ENCODE results near the gene MRS2. TPM values are rescaled to one million over a fixed set of nuclear protein-coding genes. Genes with fewer than 3 reads are reported as not detected.
"Not testable (repeated sequence)": the region's sequence is repeated elsewhere in the genome, so short reads cannot be mapped to it uniquely, and the experiment has no call there.

The MRS2 gene
- total RNA-seq, 1 experiment from 2014 or later, result 9.6 TPM

- no peak overlapping the region for H3K4me3 ChIP-seq
- H3K9me3 ChIP-seq, result no peaks in the 10 kb centered on the region
- peaks cover 35% of the 10 kb centered on the region for H3K36me3 ChIP-seq
- H3K27me3 ChIP-seq, result no peaks in the 10 kb centered on the region
- DNase-seq, result no peak
These were observed 7.9 kb downstream of the MRS2 start for GRCh38 chr6:24410622-24411021.

GRCh38 chr6:24412294-24412693 lies 9.6 kb downstream of the MRS2 start:
- H3K9me3 ChIP-seq, result no peaks in the 10 kb centered on the region
- no peak for DNase-seq
- H3K4me3 ChIP-seq, result no peak overlapping the region
- H3K27me3 ChIP-seq, result no peaks in the 10 kb centered on the region
- H3K36me3 ChIP-seq, result peaks cover 36% of the 10 kb centered on the region

DNA sequence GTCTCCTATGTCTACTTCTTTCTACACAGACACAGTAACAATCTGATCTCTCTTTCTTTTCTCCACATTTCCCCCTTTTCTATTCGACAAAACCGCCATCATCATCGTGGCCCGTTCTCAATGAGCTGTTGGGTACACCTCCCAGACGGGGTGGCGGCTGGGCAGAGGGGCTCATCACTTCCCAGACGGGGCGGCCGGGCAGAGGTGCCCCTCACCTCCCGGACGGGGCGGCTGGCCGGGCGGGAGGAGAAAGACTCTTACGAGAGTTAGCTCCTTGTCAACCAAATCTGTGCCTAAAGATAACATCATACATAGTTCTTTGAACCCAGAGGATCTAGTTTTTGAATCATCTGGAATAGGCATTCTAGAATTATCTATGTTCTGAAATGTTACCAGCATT lies 11.8 kb downstream of the MRS2 start:
- H3K36me3 ChIP-seq, result peaks cover 25% of the 10 kb centered on the region
- not testable (repeated sequence) for H3K4me3 ChIP-seq, DNase-seq, H3K9me3 ChIP-seq, H3K27me3 ChIP-seq

GRCh38 chr6:24415753-24416152 lies 13.0 kb downstream of the MRS2 start:
- no peak for DNase-seq
- Histone ChIP-seq H3K36me3 (peaks cover 30% of the 10 kb centered on the region), H3K27me3 (no peaks in the 10 kb centered on the region), H3K9me3 (no peaks in the 10 kb centered on the region), H3K4me3 (no peak overlapping the region)

GRCh38 chr6:24419526-24419925 lies 16.8 kb downstream of the MRS2 start:
- no peak for DNase-seq
- Histone ChIP-seq H3K27me3 (no peaks in the 10 kb centered on the region), H3K9me3 (no peaks in the 10 kb centered on the region), H3K4me3 (no peak overlapping the region), H3K36me3 (peaks cover 26% of the 10 kb centered on the region)

- Histone ChIP-seq H3K36me3 (peaks cover 19% of the 10 kb centered on the region), H3K9me3 (no peaks in the 10 kb centered on the region), H3K4me3 (no peak overlapping the region), H3K27me3 (no peaks in the 10 kb centered on the region)
- DNase-seq, result no peak
These were observed 22.4 kb downstream of the MRS2 start for GRCh38 chr6:24425091-24425490.

DNA sequence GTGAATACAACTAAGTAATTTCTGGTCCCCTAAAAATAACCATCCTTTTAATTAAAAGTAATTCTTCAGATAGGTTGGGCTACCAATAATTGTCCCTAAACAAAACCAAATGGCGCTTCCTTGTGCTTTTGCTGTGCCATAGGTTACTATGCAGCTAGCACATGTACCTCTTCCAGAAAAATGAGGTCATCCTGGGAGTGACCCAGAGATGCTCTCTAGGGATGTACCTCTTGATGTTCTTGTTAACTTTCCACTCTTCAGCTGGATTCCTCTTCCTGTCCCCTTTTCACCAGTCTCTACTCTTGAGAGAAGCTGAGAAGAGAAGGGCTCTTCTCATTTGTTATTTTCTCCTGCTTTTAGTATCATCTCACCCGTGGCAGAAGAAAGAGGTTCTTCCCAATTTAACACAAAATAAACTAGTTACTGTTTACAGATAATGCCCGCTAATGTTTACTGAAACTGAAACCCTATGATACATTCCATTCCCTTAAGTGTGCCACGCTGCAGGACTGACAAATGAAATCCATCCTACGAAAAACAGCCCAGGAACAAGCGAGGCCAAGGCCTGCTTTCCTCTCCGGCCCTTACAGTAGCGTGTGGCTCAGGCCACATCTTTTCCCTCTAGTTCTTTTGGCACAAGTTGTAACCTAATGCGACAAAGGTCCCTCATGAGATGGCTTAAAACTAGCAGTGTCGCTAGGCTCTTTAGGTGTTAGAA lies 24.2 kb downstream of the MRS2 start:
- Histone ChIP-seq H3K9me3 (no peaks in the 10 kb centered on the region), H3K4me3 (no peak overlapping the region), H3K27me3 (no peaks in the 10 kb centered on the region), H3K36me3 (peaks cover 10% of the 10 kb centered on the region)
- no peak for DNase-seq

DNA sequence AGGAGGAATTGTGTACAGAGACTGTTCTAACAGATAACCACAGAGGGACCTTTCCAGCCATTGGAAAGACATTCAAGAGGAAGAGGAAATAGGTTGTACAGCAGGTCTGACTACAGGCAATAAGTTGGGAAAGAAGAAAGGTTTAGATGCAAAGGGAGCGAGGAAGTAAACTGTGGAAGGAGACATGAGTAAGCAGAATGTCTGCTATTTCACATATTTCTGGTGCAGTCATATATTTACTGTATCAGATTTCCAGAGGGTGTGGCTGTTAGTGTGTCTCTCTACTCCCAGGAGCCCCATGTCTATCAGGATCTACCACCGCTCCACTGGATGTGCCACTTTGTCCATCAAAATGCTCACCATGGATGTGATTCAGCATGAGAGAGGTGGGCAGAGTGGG lies 25.9 kb downstream of the MRS2 start:
- no peak overlapping the region for H3K4me3 ChIP-seq
- H3K9me3 ChIP-seq, result no peaks in the 10 kb centered on the region
- DNase-seq, result no peak
- peaks cover 6% of the 10 kb centered on the region for H3K36me3 ChIP-seq
- H3K27me3 ChIP-seq, result no peaks in the 10 kb centered on the region

DNA sequence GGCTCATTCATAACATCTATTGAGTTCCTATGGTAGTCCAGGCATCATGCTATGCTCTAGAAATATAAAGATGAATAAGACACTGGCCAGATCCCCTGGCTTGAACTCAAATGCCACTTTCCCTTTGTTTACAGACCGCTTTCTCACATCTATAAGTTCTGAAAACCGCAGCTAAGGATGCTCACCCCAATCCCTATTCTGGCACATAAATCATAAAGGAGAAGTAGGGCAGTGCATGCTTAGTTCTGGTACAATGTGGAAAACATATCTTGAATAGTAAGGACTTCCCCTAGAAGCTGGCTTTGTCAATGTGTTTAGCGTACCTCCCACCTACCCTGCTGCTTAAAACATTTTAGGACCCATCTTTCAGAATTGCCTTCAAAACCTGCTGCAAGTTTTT lies 26.4 kb downstream of the MRS2 start:
- no peak for DNase-seq
- H3K9me3 ChIP-seq, result no peaks in the 10 kb centered on the region
- H3K4me3 ChIP-seq, result no peak overlapping the region
- no peaks in the 10 kb centered on the region for H3K27me3 ChIP-seq
- H3K36me3 ChIP-seq, result peaks cover 6% of the 10 kb centered on the region

DNA sequence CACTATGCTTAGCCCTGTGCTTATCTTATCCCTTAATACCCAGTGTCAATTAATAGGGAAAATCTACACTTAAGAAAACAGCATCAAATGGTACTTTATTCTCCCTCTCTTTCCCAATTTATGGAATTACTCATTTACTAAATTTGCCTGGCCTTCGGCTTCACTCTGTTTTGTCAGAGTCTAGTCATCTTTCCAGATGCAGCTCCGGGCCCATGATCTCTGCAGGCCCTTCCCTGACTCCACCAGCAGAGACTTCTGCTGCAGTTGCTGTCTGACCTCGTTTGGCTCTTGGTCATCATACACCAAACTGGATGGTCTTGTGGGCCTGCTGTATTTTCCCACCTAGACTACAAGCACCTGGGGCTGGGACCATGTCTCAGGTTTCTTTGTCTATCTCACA lies 27.4 kb downstream of the MRS2 start:
- no peak for DNase-seq
- Histone ChIP-seq H3K4me3 (no peak overlapping the region), H3K36me3 (peaks cover 6% of the 10 kb centered on the region; the same call in 1 of the 2 replicates), H3K27me3 (no peaks in the 10 kb centered on the region), H3K9me3 (no peaks in the 10 kb centered on the region)

DNA sequence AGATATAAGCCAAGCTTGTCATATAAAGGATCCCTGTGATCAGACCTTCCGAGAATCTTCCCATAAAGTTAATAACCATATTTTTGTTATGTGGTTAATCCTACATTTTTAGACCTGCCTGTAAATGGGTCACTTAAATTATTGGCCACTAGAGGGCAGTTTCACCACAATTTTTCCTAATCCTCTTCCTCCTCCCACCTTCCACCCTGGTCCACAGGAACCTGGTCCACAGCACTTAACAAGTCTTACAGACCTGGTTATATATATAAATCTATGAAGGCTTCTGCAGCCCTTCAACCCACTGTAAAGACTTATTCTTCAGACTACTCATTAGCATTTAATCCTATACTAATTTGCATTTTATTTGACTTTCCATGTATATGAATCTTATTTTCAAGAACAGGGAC lies 28.3 kb downstream of the MRS2 start:
- H3K9me3 ChIP-seq, result no peaks in the 10 kb centered on the region
- DNase-seq, result no peak
- no peak overlapping the region for H3K4me3 ChIP-seq
- H3K27me3 ChIP-seq, result no peaks in the 10 kb centered on the region
- H3K36me3 ChIP-seq, result no peaks in the 10 kb centered on the region

GRCh38 chr6:24432611-24433010 lies 29.9 kb downstream of the MRS2 start:
- DNase-seq, result no peak
- Histone ChIP-seq H3K9me3 (no peaks in the 10 kb centered on the region), H3K27me3 (no peaks in the 10 kb centered on the region), H3K36me3 (no peaks in the 10 kb centered on the region), H3K4me3 (no peak overlapping the region)

GRCh38 chr6:24436979-24437378 lies 34.2 kb downstream of the MRS2 start:
- no peak for DNase-seq
- Histone ChIP-seq H3K27me3 (no peaks in the 10 kb centered on the region), H3K9me3 (no peaks in the 10 kb centered on the region), H3K36me3 (no peaks in the 10 kb centered on the region), H3K4me3 (no peak overlapping the region)

DNA sequence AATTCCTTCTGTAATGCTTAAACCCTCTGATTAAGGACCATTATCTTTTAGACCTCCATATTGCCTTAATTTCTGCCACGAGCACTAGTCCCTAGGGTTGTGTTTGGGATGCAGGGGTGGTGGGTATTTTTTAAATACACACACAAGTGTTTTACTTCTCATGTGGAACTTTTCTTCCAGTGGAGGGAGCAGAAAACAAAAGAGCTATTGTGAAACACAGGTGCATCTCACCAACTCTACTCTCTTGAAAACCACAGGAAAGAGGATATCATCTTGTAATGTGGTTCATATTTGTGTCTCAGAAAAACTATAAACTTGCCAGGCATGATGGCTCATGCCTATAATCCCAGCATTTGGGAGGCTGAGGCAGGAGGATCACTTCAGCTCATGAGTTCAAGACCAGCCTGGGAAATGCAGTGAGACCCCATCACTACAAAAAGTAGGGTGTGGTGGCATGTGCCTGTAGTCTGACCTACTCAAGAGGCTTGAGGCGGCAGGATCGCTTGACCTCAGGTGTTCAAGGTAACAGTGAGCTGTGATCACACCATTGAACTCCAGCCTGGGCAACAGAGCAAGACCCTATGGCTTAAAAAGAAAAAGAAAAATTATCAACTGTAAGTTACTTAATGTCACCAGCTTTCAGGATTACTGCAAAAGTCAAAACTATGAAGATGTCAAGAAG lies 37.3 kb downstream of the MRS2 start:
- no peak for DNase-seq
- Histone ChIP-seq H3K36me3 (no peaks in the 10 kb centered on the region), H3K4me3 (no peak overlapping the region), H3K27me3 (no peaks in the 10 kb centered on the region), H3K9me3 (no peaks in the 10 kb centered on the region)

DNA sequence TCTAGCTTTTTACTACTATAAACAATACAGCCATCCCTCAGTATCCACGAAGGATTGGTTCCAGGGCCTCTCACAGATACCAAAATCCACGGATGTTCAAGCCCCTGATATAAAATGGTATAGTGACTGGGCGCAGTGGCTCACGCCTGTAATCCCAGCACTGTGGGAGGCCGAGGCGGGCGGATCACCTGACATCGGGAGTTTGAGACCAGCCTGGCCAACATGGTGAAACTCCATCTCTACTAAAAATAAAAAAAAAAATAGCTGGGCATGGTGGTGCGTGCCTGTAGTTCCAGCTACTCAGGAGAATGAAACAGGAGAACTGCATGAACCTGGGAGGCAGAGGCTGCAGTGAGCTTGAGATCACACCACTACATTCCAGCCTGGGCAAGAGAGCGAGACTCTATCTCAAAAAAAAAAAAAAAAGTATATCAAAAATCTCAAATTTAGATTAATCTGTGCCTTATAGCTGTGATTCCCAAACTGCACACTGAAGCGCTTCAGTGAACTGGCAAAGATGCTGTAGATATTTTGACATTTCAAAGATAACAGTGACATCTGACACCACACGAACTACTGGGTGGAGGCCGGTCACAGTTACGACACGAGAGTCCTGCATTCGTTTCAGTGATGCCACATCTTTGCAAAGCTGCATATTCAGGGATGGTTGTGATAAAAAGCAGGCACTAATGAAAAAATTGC lies 38.3 kb downstream of the MRS2 start:
- DNase-seq, result no peak
- H3K36me3 ChIP-seq, result no peaks in the 10 kb centered on the region
- H3K4me3 ChIP-seq, result no peak overlapping the region
- no peaks in the 10 kb centered on the region for H3K9me3 ChIP-seq
- H3K27me3 ChIP-seq, result no peaks in the 10 kb centered on the region

- H3K4me3 ChIP-seq, result no peak overlapping the region
- no peaks in the 10 kb centered on the region for H3K36me3 ChIP-seq
- DNase-seq, result no peak
- no peaks in the 10 kb centered on the region for H3K27me3 ChIP-seq
- no peaks in the 10 kb centered on the region for H3K9me3 ChIP-seq
These were observed 38.8 kb downstream of the MRS2 start for GRCh38 chr6:24441599-24441904.

DNA sequence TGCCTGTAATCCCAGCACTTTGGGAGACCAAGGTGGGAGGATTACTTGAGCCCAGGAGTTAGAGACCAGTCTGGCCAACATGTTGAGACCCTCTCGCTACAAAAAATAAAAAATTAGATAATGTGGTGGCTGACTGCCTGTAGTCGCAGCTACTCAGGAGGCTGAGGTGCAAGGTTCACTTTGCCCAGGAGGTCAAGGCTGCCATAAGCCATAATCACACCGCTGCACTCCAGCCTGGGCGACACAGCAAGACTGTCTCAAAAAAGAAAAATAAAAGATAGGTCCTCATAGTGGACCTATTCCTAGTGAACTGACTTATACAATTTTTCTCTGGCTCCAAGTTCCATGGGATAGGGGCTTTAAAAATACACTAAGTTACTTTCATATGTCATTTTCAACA lies 41.9 kb downstream of the MRS2 start:
- no peak for DNase-seq
- H3K27me3 ChIP-seq, result no peaks in the 10 kb centered on the region
- no peaks in the 10 kb centered on the region for H3K36me3 ChIP-seq
- no peak overlapping the region for H3K4me3 ChIP-seq
- no peaks in the 10 kb centered on the region for H3K9me3 ChIP-seq

- H3K4me3 ChIP-seq, result no peak overlapping the region
- H3K36me3 ChIP-seq, result no peaks in the 10 kb centered on the region
- no peak for DNase-seq
- H3K9me3 ChIP-seq, result no peaks in the 10 kb centered on the region
- H3K27me3 ChIP-seq, result no peaks in the 10 kb centered on the region
These were observed 43.0 kb downstream of the MRS2 start for GRCh38 chr6:24445704-24446103.
